Umbilical cord (tissue), 2 donors: ENCODE measurements around the gene ZDHHC7. TPM values are rescaled to one million over a fixed set of nuclear protein-coding genes. Genes with fewer than 3 reads are reported as not detected.

Experiments used
- DNase-seq: peaks from one replicate; pipeline ENCODE4 v3.0.0-alpha.2; 2015; ENCODE audit warnings: low spot score
- total RNA-seq: library from RNA; depleted of rRNA; stranded (reverse); fragments of >200 nt; gene quantifications from one replicate; pipeline ENCODE4 v1.2.3, GENCODE V29; 2014; ENCODE audit warnings: low replicate concordance; ENCODE audit not compliant: insufficient read depth

ZDHHC7 gene
- total RNA-seq, 1 donor from 2014 or later, result 33.9 TPM

DNA sequence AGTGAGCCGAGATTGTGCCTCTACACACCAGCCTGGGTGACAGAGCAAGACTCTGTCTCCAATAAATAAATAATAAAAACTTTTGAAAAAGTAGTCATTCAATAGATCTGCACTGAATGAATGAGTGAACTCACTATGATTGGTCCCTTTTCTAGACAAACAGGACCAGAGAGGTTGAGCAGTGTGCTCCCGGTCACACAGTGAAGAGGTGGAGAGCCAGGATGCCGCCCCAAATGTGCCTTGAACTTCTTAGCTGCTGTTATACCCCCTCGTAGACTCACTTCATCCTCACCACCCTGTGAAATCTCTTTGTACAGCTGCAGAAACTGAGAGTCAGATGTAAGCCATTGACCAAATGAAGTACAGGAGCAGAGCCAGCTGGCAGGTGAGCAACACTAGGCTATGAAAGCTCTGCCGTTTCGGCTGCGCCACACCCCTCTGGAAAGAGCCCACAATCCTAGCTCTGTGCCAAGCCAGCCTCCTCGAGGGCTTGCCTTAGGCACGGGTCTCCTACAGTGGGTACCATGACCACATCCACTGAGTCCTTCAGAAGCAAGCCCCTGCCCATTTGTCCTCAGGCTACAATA lies 8.4 kb upstream of the ZDHHC7 start:
- DNase-seq, result no peak

DNA sequence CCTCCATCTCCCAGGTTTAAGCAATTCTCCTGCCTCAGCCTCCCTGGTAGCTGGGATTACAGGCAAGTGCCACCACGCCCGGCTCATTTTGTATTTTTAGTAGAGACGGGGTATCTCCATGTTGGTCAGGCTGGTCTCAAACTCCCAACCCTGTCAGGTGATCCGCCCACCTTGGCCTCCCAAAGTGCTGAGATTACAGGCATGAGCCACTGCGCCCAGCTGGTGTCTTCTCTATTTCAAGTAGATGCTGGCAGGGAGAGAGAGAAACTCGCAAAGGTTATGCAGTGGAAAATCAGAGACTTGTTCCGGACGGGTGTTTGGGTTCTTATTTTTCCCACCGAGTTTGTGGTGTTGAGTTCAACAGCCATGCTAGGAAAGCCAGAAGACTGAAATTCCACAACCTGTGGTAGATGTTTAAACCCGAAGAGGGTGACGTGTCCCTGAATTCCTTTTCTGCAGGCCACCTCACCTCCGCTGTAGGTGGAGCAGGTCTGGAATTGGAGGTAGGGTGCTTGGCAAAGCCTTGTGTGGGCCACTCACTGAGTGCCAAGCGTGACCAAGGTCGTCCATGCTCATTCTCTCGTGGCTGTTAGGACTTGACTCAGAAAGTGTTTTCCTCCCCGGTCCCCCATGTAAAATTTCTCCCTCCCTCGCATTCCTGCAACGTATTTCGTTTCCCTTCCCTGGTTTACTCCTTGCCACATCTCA lies 7.3 kb upstream of the ZDHHC7 start:
- no peak for DNase-seq

DNA sequence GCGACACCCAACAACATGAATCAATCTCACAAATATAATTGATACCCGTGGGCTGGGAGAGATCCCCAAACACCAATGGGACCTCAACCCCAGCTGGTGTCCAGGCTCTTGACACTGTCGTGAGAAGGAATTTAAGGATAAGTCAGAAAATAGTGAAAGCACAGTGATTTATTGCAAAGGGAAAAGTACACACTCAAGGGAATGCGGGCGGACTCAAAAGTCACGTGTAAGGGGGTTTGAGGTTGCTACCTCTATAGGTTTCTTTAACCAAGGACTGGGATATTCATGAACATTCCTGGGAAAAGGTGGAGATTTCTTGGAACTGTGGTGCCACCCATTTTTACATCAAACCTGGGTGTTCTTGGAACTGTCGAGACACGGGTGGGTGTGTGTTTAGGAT lies 6.3 kb upstream of the ZDHHC7 start:
- DNase-seq, result no peak

DNA sequence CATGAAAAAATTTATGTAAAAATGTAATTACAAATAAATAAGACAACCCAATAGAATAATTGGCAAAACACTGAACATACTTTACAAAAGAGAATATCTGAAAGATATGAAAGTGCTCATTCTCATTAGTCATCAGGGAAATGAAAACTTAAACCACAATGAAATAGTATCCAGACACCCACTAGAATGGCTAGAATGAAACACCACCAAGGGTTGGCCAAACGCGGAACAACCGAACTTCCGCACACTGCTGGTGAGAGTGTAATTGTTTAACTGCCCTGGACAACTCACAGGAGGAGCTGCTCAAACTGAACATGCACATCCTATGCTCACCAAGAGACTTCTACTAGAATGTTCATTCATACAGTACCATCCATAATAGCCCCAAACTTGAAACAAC lies 5.8 kb upstream of the ZDHHC7 start:
- DNase-seq, result no peak

DNA sequence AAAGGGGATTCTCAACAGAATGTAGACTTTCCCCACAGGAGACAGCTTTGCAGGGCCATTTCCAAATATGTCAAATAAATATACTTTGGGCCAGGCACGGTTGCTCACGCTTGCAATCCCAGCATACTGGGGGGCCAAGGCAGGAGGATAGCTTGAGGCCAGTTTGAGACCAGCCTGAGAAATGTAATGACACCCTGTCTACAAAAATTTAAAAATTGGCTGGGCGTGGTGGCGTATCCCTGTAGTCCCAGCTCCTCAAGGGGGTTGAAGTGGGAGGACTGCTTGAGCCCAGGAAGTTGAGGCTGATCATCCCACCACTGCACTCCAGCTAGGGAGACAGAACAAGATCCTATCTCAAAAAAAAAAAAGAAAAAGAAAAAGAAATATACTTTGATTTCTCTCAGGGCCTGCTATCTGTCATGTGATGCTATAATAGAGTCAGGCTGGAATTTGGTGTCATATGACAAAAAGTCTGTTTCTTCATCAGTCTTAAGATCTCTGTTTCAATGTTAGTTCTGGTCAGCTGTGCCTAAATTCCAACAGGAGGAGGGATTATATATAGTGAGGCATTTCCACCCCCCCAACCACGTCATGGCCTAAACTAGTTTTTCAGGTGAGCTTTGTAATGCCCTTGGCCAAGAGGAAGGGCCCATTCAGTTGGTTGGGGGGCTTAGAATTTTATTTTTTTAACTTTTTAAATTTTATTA lies 4.3 kb upstream of the ZDHHC7 start:
- DNase-seq, result peak; percentile 42

DNA sequence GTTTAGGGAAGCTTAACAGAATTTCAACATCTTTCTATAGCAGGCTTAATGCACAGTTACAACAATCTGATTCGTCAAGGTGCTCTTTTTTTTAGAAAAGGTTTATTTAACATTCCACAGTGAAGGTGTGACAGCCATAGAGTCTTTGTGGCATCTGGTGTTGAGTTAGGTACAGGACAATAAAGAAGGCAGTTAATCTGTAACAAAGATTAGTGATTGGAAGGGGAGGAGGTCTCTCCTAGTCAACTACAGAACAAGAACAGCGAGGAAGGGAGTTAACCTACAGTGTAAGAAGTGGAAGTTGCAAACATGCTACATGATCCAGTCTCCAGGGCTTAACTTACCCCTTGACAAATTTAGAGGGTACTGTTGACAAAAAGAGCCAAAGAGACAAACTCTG lies 3.0 kb upstream of the ZDHHC7 start:
- DNase-seq, result no peak

DNA sequence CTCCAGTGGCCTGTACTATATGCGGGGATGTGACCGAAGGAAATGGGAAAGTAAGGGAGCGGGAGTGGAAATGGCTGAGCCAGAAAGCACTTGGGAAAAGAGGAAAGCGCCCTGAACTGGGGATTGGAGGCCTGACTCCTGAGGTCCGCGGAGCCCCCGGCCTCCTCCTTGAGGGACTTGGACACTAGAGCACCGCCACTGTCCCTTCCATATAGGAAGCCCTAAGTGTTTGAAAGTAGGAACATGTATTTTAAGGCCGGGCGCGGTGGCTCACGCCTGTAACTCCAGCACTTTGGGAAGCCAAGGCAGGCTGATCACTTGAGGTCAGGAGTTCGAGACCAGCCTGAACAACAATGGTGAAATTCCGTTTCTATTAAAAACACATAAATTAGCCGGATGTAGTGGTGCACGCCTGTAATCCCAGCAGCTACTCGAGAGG lies 530 bp upstream of the ZDHHC7 start:
- no peak for DNase-seq

DNA sequence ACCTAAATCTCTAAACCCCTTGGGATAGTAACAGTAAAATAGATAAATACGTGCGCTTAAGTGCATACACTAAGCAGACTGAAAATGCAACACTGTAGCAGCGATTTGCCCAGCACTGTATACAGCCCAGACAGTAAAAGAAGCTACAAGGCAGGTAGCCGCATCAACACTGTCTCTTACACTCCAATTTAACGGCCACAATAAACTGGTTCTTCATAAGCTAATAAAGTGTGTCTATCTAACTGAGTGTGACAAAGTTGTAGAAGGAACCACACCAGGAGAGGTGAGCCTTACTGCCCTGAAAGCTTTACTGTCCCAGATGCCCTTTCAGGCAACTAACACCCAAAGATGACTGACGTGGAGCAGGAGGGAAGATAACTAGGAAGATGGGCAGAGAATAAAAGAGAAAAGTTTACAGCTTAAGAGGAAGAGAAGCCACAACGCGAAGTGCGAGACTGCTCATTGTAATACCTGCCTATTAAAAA lies 847 bp downstream of the ZDHHC7 start:
- DNase-seq, result no peak

DNA sequence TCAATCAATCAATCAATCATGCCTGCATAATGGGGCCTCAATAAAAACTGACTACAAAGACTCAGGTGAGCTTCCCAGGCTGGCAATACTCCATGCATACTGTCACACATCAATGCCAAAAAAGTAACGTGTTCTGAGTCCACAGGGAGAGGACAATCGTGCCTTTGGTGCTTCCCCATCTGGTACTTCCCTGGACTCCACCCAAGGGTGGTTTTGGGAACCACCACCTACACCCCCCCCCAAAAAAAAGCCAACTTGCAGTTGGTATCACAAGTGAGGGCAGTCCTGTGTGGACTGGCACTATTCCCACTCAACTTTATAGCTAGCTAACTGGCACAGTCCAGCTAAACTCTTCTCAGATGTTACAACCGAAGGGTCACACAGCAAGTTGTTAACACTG lies 3.1 kb downstream of the ZDHHC7 start:
- no peak for DNase-seq

DNA sequence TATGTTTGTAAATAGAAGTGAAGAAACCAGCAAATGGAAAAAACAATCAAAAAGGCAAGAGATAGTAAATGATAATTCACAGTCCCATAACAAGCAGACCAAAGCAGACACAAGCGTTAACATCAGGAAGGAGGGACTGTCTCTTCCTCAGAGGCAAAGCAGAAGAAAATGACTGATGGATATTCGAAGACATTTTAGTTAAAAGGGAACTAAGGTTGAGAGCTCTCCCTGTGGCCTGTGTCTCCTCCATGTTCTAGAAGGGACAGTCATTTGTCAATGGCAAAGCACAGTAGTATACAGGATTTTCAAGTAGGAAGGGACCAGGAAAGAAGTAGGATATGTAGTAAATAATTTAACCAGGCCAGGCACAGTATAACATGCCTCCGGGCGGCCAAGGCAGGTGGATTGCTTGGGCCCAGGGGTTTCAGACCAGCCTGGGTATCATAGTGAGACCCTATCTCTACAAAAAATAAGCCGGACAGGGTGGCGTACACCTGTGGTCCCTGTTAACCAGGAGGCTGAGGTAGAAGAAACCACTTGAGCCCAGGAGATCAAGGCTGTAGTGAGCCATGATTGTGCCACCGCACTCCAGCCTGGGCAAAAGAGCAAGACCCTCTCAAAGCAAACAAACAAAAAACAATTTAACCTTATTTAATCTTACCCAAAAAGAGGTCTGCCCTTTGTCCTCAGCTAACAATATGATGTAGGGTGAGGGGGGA lies 3.7 kb downstream of the ZDHHC7 start:
- DNase-seq, result no peak

DNA sequence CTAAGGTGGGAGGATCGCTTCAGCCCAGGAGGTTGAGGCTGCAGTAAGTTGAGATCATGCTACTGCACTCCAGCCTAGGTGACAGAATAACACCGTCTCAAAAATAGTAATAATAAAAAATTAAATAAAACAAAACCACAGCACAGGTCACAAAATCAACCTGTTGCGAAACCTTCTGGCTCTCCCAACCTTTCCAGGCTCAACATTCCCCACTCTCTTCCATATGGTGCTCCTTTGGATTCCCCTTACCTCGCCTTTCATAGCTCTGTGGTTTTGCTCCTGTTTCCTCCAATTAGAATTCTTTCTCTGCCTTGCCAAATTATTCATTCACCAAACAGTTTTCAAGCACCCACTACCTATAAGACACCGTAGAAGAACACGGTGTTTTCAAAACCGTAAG lies 4.7 kb downstream of the ZDHHC7 start:
- no peak for DNase-seq

DNA sequence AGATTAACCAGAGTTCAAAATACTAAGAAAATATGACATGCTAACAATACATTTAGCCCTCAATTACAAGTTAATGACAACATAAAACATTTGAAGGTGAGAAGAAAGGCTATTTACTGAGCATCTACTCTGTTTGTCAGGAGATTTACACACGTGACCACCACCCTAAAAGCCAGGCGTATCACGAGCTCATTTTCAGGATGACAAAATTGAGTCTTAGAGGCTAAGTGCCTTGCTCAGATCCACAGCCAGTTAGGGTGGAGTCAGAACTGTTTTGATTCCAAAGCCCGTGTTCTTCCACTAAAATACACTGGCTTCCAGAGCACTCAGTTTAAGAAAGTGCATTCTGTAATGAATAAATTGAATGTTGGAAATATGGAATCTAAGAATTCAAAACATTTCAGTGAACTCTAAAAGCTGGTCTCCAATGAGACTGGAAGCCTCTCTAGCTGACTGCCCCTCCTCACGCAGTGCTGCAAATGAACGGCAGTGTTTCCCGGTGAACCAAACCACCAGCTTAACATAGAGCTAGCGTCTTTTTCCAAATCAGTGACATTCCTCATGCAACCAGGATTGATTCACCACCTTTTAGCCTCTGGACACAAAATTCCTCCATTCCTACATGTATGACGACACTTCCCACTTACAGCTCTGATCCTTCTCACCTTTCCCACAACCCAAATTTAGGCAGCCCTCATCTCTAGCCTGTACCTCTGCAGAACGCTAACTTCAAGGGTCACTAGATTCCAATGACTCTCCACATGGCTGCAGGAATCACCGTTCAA lies 5.9 kb downstream of the ZDHHC7 start:
- DNase-seq, result peak; percentile 88

DNA sequence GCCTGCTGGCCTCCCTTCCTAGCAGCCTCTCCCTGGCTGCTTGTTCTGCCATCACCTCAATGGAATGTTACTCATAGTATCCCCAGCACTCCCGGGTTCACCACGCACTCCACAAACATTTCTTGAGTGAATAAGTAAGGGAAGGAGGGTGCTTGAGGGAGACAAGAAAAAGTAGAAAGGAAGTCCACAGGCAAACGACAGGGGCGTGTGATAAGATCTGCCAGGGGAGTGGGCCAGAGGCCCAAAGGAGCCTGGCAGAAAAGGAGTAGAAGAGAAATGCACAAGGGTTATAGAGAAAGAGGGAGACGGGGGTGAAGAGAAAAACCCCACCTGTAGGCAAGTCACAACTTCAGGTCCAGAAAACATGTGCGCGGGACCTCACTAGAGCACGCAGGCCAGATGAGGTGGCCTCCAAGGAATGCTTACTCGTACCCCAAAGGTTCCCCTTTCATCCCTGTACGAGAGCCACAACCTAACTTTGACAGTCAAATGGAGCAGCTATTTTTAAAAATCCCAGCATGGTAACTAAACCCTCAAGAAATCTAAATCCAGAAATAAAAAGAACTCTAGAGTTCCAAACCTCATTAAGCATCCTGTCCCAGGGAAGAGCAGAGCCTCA lies 6.6 kb downstream of the ZDHHC7 start:
- peak; percentile 84 for DNase-seq

DNA sequence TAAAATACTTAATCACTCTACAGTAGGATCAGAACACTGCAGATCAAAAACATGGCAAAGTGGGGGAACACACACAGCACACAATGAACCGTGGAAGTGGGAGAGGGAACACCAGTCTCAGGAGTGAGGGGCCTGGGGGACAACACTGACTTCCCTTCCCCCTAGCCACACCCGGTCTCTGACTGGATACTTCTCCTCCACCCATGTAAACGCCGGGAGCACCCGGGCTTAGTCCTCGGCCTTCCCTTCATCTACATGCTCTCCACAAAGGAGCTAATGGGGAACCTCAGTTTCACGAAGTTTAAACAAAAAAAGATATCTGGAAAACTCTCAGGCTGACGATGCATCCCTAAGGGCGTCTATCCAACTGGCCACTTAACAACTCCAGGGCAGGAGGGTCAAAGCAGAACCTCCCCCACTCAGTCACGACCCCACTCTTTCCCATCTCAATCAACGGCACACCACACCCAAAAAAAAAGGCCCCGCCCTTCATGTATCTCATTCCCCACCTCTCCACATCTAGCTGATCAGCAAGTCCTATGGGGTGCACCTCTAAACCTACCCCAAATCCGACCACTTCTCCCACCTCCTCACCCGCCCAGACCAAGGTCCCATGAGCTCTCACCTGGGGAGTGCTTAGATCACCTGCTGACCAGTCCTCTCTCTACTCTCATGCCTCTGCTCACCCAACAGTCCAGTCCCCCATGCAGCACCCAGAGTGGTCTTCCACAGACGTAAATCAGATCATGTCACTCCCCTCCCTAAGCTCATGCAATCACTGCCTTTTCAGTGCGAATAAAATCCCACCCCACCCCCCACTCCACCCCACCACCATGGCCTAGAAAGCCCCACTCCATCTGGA lies 7.4 kb downstream of the ZDHHC7 start:
- DNase-seq, result no peak

DNA sequence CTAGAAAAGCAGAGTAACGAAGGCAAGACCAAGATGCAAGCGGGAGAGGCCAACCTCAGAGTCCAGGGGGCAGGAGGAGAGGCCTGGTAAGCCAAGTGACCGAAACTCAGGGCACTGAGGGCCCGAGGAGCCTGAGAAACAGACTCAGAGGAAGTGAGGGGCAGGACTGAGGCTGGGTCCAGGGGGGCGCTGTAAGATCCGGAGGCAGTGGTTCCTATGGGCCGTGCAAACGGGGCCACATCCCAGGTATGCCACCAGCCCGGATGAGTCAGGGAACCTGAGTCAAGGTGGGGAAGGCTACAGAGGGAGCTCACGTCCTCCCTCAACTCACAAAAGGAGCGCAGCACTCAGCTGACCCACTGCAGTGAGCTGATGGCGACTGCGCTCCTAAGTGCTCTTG lies 8.3 kb downstream of the ZDHHC7 start:
- DNase-seq, result no peak

DNA sequence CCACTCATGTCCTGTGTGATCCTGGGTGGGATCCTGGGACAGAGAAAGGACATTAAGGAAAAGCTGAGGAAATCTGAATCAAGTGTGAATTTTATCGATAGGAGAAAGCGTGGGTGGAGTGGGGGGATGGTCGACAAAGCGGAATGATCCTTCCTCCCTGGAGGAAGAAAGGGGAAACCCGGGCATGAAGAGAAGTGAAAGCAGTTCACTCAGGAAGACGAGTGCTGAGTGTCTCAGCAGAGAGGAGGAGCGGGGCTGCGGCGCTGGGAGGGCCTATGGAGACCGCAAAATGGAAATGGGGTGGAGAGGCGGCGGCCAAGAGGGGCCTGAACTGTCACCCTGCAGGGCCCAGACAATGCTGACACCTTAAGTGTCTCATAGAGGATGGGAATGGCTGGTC lies 8.7 kb downstream of the ZDHHC7 start:
- peak; percentile 30 for DNase-seq

DNA sequence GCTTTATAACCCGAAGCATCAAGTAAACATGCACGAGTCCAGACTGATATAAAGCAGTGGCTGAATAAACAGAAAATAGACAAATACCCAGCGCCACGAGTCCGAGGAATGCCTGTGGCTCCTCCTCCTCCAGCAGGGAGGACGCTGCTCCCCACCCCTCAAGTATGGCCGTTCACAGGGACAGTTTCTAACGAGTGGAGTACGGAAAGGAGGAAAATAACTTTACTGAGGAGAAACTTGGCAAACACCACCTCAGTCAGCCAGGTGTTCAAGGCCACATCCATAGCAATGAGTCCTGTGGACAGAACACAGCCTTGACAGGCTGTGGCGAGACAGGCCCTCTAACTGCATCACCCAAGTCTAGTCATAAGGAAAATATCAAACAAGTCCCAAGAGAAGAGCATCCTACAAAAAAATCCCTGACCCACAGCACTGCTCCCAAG lies 9.2 kb downstream of the ZDHHC7 start:
- DNase-seq, result no peak

DNA sequence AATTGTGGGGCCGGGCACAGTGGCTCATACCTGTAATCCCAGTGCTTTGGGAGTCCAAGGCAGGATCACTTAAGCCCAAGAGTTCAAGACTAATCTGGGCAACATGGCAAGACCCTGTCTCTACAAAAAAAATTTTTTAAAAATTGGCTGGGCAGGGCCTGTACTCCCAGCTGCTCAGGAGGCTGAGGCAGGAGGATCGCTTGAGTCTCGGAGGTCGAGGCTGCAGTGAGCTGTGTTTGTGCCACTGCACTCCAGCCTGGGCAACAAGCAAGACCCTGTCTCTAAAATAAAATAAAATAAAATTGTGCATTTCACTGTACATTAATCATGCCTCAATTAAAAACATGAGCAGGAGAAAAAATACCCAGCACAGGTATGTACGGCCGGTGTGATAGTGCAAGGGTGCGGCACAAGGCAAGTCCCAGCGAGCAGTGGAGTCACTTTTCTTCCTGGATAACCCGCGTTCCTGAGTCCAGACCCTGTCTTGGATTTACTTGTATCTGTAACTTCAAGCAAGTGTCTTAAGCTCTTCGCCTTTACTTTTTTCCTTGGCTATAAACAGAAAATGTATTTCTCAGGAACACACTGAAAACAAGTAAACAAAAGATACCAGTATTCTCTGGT lies 11.4 kb downstream of the ZDHHC7 start:
- DNase-seq, result peak; percentile 57

DNA sequence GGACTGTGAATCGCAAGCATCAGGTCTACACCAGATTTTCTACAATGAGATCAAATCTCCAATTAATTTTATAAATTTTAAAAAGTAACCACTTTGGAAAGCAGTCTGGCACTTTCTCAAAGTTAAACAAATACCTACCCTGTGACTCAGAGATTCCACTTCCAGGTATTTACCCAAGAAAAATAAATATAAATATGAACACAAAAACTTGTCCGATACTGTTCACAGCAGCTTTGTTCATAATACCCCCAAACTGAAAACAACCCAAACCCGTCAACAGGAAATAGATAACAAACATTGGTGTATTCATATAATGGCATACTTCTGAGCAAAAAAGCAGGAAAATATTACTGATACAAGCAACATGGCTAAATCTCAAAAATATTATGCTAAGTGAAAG lies 12.1 kb downstream of the ZDHHC7 start:
- no peak for DNase-seq
